Measurements from ENCODE around the gene CYTH3. TPM values are rescaled to one million over a fixed set of nuclear protein-coding genes. Genes with fewer than 3 reads are reported as not detected.

CYTH3 gene
- total RNA-seq, 1 experiment from 2014 or later: 29.1 TPM

- peak in 1 of 2 experiments; percentile 52 for DNase-seq
- H3K9me3 ChIP-seq: no peaks in the 10 kb centered on the region
- peak overlapping the region; percentile 99 for H3K4me3 Mint-ChIP-seq (ENCODE audit: unreplicated experiment)
- peaks cover 29% of the 10 kb centered on the region for H3K4me1 Mint-ChIP-seq (ENCODE audit: low read depth, unreplicated experiment)
- BruUV-seq (replicated peaks): no TSS peak
- H3K27me3 Mint-ChIP-seq (ENCODE audit: insufficient read depth, unreplicated experiment): peaks cover 5% of the 10 kb centered on the region
- H3K27ac Mint-ChIP-seq (ENCODE audit: unreplicated experiment): no peak overlapping the region
- no peaks in the 10 kb centered on the region for H3K27me3 ChIP-seq (replicated peaks; ENCODE audit: control insufficient read depth, insufficient read depth, low read length)
- H3K36me3 ChIP-seq (ENCODE audit: control insufficient read depth, insufficient read depth, low read length): no peaks in the 10 kb centered on the region
- no peak for TF ChIP-seq CTCF (IDR thresholded peaks at IDR 0.05; ENCODE audit: insufficient read depth in 1 of 2, low read depth in 1 of 2, low read length in 1 of 2, severe bottlenecking in 1 of 2, unreplicated experiment in 1 of 2)
- peaks cover 59% of the 10 kb centered on the region for H3K4me1 ChIP-seq
- H3K36me3 Mint-ChIP-seq (ENCODE audit: insufficient read depth, unreplicated experiment): peaks cover 23% of the 10 kb centered on the region
- no peak overlapping the region for H3K4me3 ChIP-seq (ENCODE audit: low read depth, low read length)
- H3K9me3 Mint-ChIP-seq (ENCODE audit: unreplicated experiment): no peaks in the 10 kb centered on the region
- ChIA-PET POLR2A (no interaction called here), CTCF (interaction anchor here (0.8 kb wide), 1 partner anchor 114 kb away, joined by 3 read pairs; no protein-coding TSS in a partner anchor)
- intact Hi-C loops (cut with micrococcal nuclease; ENCODE audit: unreplicated experiment): no loop called here
Measured at GRCh38 chr7:6273917-6274630, 1.6 kb upstream of the CYTH3 start.

GRCh38 chr7:6273380-6273837 is 985 bp upstream of the CYTH3 start:
- H3K27me3 Mint-ChIP-seq (ENCODE audit: insufficient read depth, unreplicated experiment): peaks cover 5% of the 10 kb centered on the region
- no peak for TF ChIP-seq CTCF (IDR thresholded peaks at IDR 0.05; ENCODE audit: insufficient read depth in 1 of 2, low read depth in 1 of 2, low read length in 1 of 2, severe bottlenecking in 1 of 2, unreplicated experiment in 1 of 2)
- no peak for DNase-seq
- BruUV-seq (replicated peaks): no TSS peak
- H3K27ac Mint-ChIP-seq (ENCODE audit: unreplicated experiment): no peak overlapping the region
- ChIA-PET POLR2A (no interaction called here), CTCF (no interaction called here)
- H3K27me3 ChIP-seq (replicated peaks; ENCODE audit: control insufficient read depth, insufficient read depth, low read length): no peaks in the 10 kb centered on the region
- H3K36me3 ChIP-seq (ENCODE audit: control insufficient read depth, insufficient read depth, low read length): no peaks in the 10 kb centered on the region
- intact Hi-C loops (cut with micrococcal nuclease; ENCODE audit: unreplicated experiment): no loop called here
- H3K9me3 Mint-ChIP-seq (ENCODE audit: unreplicated experiment): no peaks in the 10 kb centered on the region
- H3K4me3 Mint-ChIP-seq (ENCODE audit: unreplicated experiment): peak overlapping the region; percentile 99
- H3K4me1 ChIP-seq: peaks cover 65% of the 10 kb centered on the region
- peaks cover 26% of the 10 kb centered on the region for H3K36me3 Mint-ChIP-seq (ENCODE audit: insufficient read depth, unreplicated experiment)
- no peak overlapping the region for H3K4me3 ChIP-seq (ENCODE audit: low read depth, low read length)
- no peaks in the 10 kb centered on the region for H3K9me3 ChIP-seq
- H3K4me1 Mint-ChIP-seq (ENCODE audit: low read depth, unreplicated experiment): peaks cover 35% of the 10 kb centered on the region

- ChIA-PET CTCF (interaction anchor here (0.7 kb wide), 1 partner anchor 98 kb away, joined by 3 read pairs; no protein-coding TSS in a partner anchor), POLR2A (no interaction called here)
- Histone ChIP-seq H3K9me3 (no peaks in the 10 kb centered on the region), H3K36me3 (ENCODE audit: control insufficient read depth, insufficient read depth, low read length) (no peaks in the 10 kb centered on the region), H3K4me3 (ENCODE audit: low read depth, low read length) (peak overlapping the region; percentile 79), H3K4me1 (peaks cover 70% of the 10 kb centered on the region), H3K27me3 (replicated peaks; ENCODE audit: control insufficient read depth, insufficient read depth, low read length) (no peaks in the 10 kb centered on the region)
- H3K4me3 Mint-ChIP-seq (ENCODE audit: unreplicated experiment): peak overlapping the region; percentile 99
- peaks cover 38% of the 10 kb centered on the region for H3K4me1 Mint-ChIP-seq (ENCODE audit: low read depth, unreplicated experiment)
- peak overlapping the region; percentile 88 for H3K27ac Mint-ChIP-seq (ENCODE audit: unreplicated experiment)
- intact Hi-C loops (cut with micrococcal nuclease; ENCODE audit: unreplicated experiment): no loop called here
- H3K27me3 Mint-ChIP-seq (ENCODE audit: insufficient read depth, unreplicated experiment): peaks cover 5% of the 10 kb centered on the region
- no TSS peak for BruUV-seq (replicated peaks)
- no peak for DNase-seq
- H3K36me3 Mint-ChIP-seq (ENCODE audit: insufficient read depth, unreplicated experiment): peaks cover 34% of the 10 kb centered on the region
- H3K9me3 Mint-ChIP-seq (ENCODE audit: unreplicated experiment): peaks cover 9% of the 10 kb centered on the region
- TF ChIP-seq CTCF (IDR thresholded peaks at IDR 0.05; ENCODE audit: insufficient read depth in 1 of 2, low read depth in 1 of 2, low read length in 1 of 2, severe bottlenecking in 1 of 2, unreplicated experiment in 1 of 2): no peak
Measured at GRCh38 chr7:6271694-6272440, 557 bp downstream of the CYTH3 start.
